SH-SY5Y (cell line): ENCODE measurements around the gene SRXN1.

ENCODE experiments used
- GATA2 ChIP-seq: IDR thresholded peaks from 2 replicates; pipeline ENCODE4 v1.6.1; 2011; ENCODE audit warnings: mild to moderate bottlenecking, low read depth, low read length
- GATA3 ChIP-seq: IDR thresholded peaks from 2 replicates; pipeline ENCODE4 v1.6.1; 2011; ENCODE audit warnings: low read depth, mild to moderate bottlenecking, low read length, moderate library complexity

Gene SRXN1

DNA sequence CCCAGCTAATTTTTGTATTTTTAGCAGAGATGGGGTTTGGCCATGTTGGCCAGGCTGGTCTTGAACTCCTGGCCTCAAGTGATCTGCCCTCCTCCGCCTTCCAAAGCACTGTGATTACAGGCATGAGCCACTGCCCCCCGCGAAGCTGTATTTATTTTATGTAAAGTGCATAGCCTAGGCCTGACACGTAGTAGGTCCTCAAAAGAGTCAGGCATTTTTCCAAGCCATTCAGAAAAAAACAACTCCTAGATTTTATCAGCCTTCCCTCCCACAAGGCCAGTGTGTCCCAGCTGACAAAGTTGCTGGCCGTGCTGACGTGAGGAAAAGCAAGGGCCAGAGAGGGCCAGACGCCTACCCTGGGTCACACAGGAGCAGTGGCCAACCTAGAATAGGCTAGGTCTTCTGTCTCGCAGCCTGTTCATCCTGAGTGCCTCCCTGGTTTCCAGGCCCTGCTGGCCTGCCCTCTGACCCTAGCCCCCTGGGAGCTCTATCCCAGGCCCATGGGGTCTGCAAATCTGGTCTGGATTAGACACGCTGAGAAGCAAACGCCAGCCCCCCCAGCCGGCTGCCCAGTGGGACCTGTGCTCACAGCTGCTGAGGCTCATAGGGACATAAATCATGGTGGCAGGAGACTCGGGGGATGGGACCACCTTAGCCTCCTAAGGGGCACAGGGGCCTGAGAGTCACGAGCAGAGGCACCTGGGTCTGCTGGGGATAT lies 54.7 kb downstream of the SRXN1 start:
- TF ChIP-seq GATA2 (no peak), GATA3 (no peak)

DNA sequence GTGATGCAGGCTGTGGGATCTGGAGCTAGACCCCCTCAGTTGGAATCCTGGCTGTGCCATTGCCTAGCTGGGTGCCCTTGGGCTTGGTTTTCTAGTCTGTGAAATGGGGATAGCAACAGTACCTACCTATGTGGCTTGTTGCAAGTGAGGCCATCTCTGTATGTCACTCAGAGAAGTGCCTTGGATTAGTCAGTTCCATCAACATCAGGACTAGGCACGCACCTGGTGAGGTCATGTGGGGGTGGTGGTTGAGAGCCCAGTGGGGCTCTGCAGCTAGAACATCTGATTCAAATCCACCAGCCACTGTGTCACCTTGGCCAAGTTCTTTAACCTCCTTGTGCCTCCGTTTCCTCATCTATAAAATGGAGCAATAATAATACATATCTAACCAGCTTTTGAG lies 55.4 kb downstream of the SRXN1 start:
- no peak for TF ChIP-seq GATA2
- no peak for TF ChIP-seq GATA3
